AG04450 (cell line): ENCODE results near the gene GPS1. TPM values are rescaled to one million over a fixed set of nuclear protein-coding genes. Genes with fewer than 3 reads are reported as not detected.

Source experiments
- CTCF ChIA-PET: fragments of 300-600, 350-600 bp; formaldehyde crosslinking; extraction: SDS; loops from one replicate; lab custom pipeline; 2022; ENCODE audit warnings: antibody characterized with exemption, inconsistent platforms; lab: Charles Lee
- POLR2A ChIA-PET: fragments of 350-600 bp; formaldehyde crosslinking; extraction: SDS; loops from one replicate; lab custom pipeline; 2021; ENCODE audit warnings: antibody characterized with exemption, inconsistent platforms; lab: Yijun Ruan, JAX
- DNase-seq: peaks from one replicate; pipeline ENCODE4 v3.0.0-alpha.2; 2011; ENCODE audit warnings: low read depth, low spot score
- H3K27ac ChIP-seq: one replicate; pipeline ENCODE4 v1.5.1; 2012; ENCODE audit warnings: low read depth, low read length, control low read depth
- H3K27me3 ChIP-seq: one replicate; pipeline ENCODE4 v1.6.0; 2012; ENCODE audit warnings: low read length; ENCODE audit not compliant: control insufficient read depth, insufficient read depth
- H3K4me3 ChIP-seq: 2 replicates; pipeline ENCODE4 v1.5.1; 2011; ENCODE audit warnings: mild to moderate bottlenecking, low read depth, low read length, control low read depth
- H3K9me3 ChIP-seq: 2 replicates; pipeline ENCODE4 v1.5.1; 2012; ENCODE audit warnings: low read length; ENCODE audit not compliant: control insufficient read depth, insufficient read depth
- CTCF ChIP-seq: IDR thresholded peaks from 2 replicates; pipeline ENCODE4 v1.5.1; 2011; ENCODE audit warnings: low read depth, low read length, control low read depth, inconsistent platforms
- polyA plus RNA-seq: library from polyadenylated mRNA; depleted of rRNA; stranded (reverse); fragments of >200 nt; gene quantifications from 2 replicates; pipeline ENCODE4 v1.2.3, GENCODE V29; 2011

GPS1 gene
- polyA plus RNA-seq, 1 experiment = 63.1 TPM

- ChIA-PET POLR2A (no interaction called here), CTCF (interaction anchor here (0.6 kb wide), 1 partner anchor 126 kb away, joined by 3 read pairs; no protein-coding TSS in a partner anchor)
These were observed 23.5 kb upstream of the GPS1 start for GRCh38 chr17:82028246-82028645.

GRCh38 chr17:82028966-82029365, 22.7 kb upstream of the GPS1 start:
- Histone ChIP-seq H3K27me3 (no peaks in the 10 kb centered on the region), H3K9me3 (no peaks in the 10 kb centered on the region; the same call in 1 of the 2 replicates), H3K27ac (no peak overlapping the region), H3K4me3 (no peak overlapping the region)
- no peak for DNase-seq
- POLR2A ChIA-PET = no interaction called here
- TF ChIP-seq CTCF = no peak
- CTCF ChIA-PET = interaction anchor here (0.6 to 1.1 kb wide), 2 partner anchors 9 to 309 kb away, joined by 3 read pairs; partner anchors contain the start of gene DCXR

More at GRCh38 chr17:82028246-82028645, 23.5 kb upstream of the GPS1 start:
- no peak for DNase-seq
- Histone ChIP-seq H3K27me3 (no peaks in the 10 kb centered on the region), H3K4me3 (no peak overlapping the region), H3K9me3 (no peaks in the 10 kb centered on the region; the same call in 1 of the 2 replicates), H3K27ac (no peak overlapping the region)
- no peak for TF ChIP-seq CTCF

GRCh38 chr17:82029391-82029790, 22.3 kb upstream of the GPS1 start:
- no peak for DNase-seq
- no peak overlapping the region for H3K27ac ChIP-seq
- H3K27me3 ChIP-seq = no peaks in the 10 kb centered on the region
- H3K4me3 ChIP-seq = no peak overlapping the region
- no peak for TF ChIP-seq CTCF
- CTCF ChIA-PET = interaction anchor here (0.6 to 1.7 kb wide), 4 partner anchors 8 to 308 kb away, joined by 3 to 7 read pairs (median 3); partner anchors contain the start of gene DCXR
- POLR2A ChIA-PET = no interaction called here
- no peaks in the 10 kb centered on the region; the same call in 1 of the 2 replicates for H3K9me3 ChIP-seq

GRCh38 chr17:82029990-82030469, 21.7 kb upstream of the GPS1 start:
- CTCF ChIA-PET = interaction anchor here (0.5 to 1.9 kb wide), 14 partner anchors 9 to 207 kb away, joined by 3 to 21 read pairs (median 4); no protein-coding TSS in a partner anchor
- TF ChIP-seq CTCF = no peak
- Histone ChIP-seq H3K27ac (no peak overlapping the region), H3K9me3 (no peaks in the 10 kb centered on the region; the same call in 1 of the 2 replicates), H3K4me3 (no peak overlapping the region), H3K27me3 (no peaks in the 10 kb centered on the region)
- DNase-seq = no peak
- POLR2A ChIA-PET = interaction anchor here (0.7 kb wide), 1 partner anchor 68 kb away, joined by 3 read pairs; the partner anchor contains the start of gene FASN
